ENCODE results near the gene PIKFYVE. TPM values are rescaled to one million over a fixed set of nuclear protein-coding genes. Genes with fewer than 3 reads are reported as not detected.

PIKFYVE gene
- total and polyA plus RNA-seq, 2 of the 8 experiments (the other 6 are each of a cell fraction or from before 2014, with no cell fraction given), result 8.8 to 33.5 TPM

GRCh38 chr2:208279236-208279635 is 13.2 kb downstream of the PIKFYVE start:
- peaks cover 11 to 78% (median 49%) of the 10 kb centered on the region in 4 experiments for H3K36me3 ChIP-seq (ENCODE audit: control insufficient read depth in 2 of 4, insufficient read depth in 4 of 4, low read length in 3 of 4)
- FAIRE-seq, result no peak
- CTCF ChIA-PET (ENCODE audit: partially characterized antibody), result interaction anchor here (0.5 to 0.9 kb wide), 2 partner anchors 104 to 554 kb away, joined by 3 read pairs; no protein-coding TSS in a partner anchor
- no peak for TF ChIP-seq HDAC6 (IDR thresholded peaks at IDR 0.05; ENCODE audit: low read depth, low read length)
- no peak for TF ChIP-seq TAF1 (IDR thresholded peaks at IDR 0.05; ENCODE audit: low read depth, low read length)
- TF ChIP-seq POU5F1 (IDR thresholded peaks at IDR 0.05; ENCODE audit: low read depth, low read length), result no peak
- no peak for TF ChIP-seq BACH1 (IDR thresholded peaks at IDR 0.05; ENCODE audit: low read length)
- TF ChIP-seq USF2 (IDR thresholded peaks at IDR 0.05; ENCODE audit: low read length), result no peak
- TF ChIP-seq HDAC2 (IDR thresholded peaks at IDR 0.05; ENCODE audit: borderline replicate concordance in 1 of 2, low read depth in 2 of 2, low read length in 2 of 2), result no peak
- TF ChIP-seq EP300 (IDR thresholded peaks at IDR 0.05; ENCODE audit: borderline replicate concordance in 1 of 2, low read depth in 2 of 2, low read length in 2 of 2), result no peak
- TF ChIP-seq TEAD4 (IDR thresholded peaks at IDR 0.05; ENCODE audit: low read depth, low read length), result no peak
- no peak for TF ChIP-seq ATF3 (IDR thresholded peaks at IDR 0.05; ENCODE audit: insufficient read depth, low read depth, low read length)
- TF ChIP-seq KDM4A (IDR thresholded peaks at IDR 0.05; ENCODE audit: low read depth, low read length, severe bottlenecking), result no peak
- TF ChIP-seq CHD1 (IDR thresholded peaks at IDR 0.05; ENCODE audit: low read depth, low read length), result no peak

More at GRCh38 chr2:208279236-208279635, 13.2 kb downstream of the PIKFYVE start:
- Histone ChIP-seq H3K23me2 (ENCODE audit: low read depth, low read length) (no peaks in the 10 kb centered on the region), H2BK12ac (ENCODE audit: low read depth, low read length) (no peak overlapping the region), H3K9ac (replicated peaks in 1 of 4; ENCODE audit: extremely low read depth in 1 of 4, low read depth in 3 of 4, low read length in 3 of 4) (no peak overlapping the region), H2AK5ac (ENCODE audit: low read depth, low read length) (no peak overlapping the region), H2BK20ac (ENCODE audit: low read length) (no peak overlapping the region), H4K8ac (ENCODE audit: extremely low read depth, insufficient read depth, low read length) (no peak overlapping the region), H2BK5ac (ENCODE audit: low read depth, low read length) (no peak overlapping the region), H3K4me2 (ENCODE audit: insufficient read depth in 1 of 2, low read depth in 2 of 2, low read length in 2 of 2) (no peak overlapping the region), H3K27me3 (replicated peaks in 1 of 4; ENCODE audit: control insufficient read depth in 3 of 4, extremely low read depth in 1 of 4, insufficient read depth in 3 of 4, low read length in 3 of 4) (no peaks in the 10 kb centered on the region), H3K9me3 (ENCODE audit: insufficient read depth in 2 of 2, low read depth in 1 of 2, low read length in 1 of 2) (no peaks in the 10 kb centered on the region), H3K18ac (ENCODE audit: extremely low read depth, low read length) (no peak overlapping the region), H2AFZ (ENCODE audit: low read length) (no peak overlapping the region), H3K4me3 (ENCODE audit: extremely low read depth in 1 of 4, insufficient read depth in 2 of 4, low read depth in 3 of 4, low read length in 4 of 4) (no peak overlapping the region), H4K20me1 (replicated peaks in 1 of 2; ENCODE audit: control insufficient read depth in 1 of 2, insufficient read depth in 2 of 2, low read length in 2 of 2) (peaks cover 0 to 8% of the 10 kb centered on the region in 2 experiments), H3K56ac (replicated peaks; ENCODE audit: insufficient read length, low read depth, low read length) (no peak overlapping the region), H4K5ac (ENCODE audit: insufficient read length, low read depth, low read length) (no peak overlapping the region), H3K14ac (ENCODE audit: insufficient read length) (no peak overlapping the region), H2BK120ac (replicated peaks; ENCODE audit: low read depth, low read length) (no peak overlapping the region), H3K23ac (ENCODE audit: insufficient read length) (no peak overlapping the region), H4K91ac (replicated peaks; ENCODE audit: insufficient read length, low read length) (no peak overlapping the region), H3K79me1 (ENCODE audit: low read depth, low read length) (peaks cover 3% of the 10 kb centered on the region; the same call in 1 of the 2 replicates), H3K79me2 (ENCODE audit: control insufficient read depth in 1 of 2, insufficient read depth in 2 of 2, low read length in 2 of 2) (no peaks in the 10 kb centered on the region), H3K4ac (replicated peaks; ENCODE audit: insufficient read length, low read depth, low read length) (no peak overlapping the region), H3K4me1 (replicated peaks in 1 of 4; ENCODE audit: control insufficient read depth in 3 of 4, insufficient read depth in 4 of 4, low read length in 3 of 4) (no peaks in the 10 kb centered on the region), H2BK15ac (ENCODE audit: low read length) (no peak overlapping the region), H3K27ac (ENCODE audit: low read depth, low read length) (no peak overlapping the region)
- WGBS, 2 experiments (ENCODE audit: extremely low coverage in 1 of 2, insufficient coverage in 1 of 2, insufficient read length in 1 of 2, insufficient replicate concordance in 2 of 2, low coverage in 1 of 2, low lambda C conversion rate in 2 of 2, missing lambda C conversion rate in 1 of 2), result 89% methylated on average over 2 of the region's 2 CpGs; no CpG with 5 or more reads in 1 of the 2 experiments
- no peak for DNase-seq (ENCODE audit: low read depth in 1 of 2, low spot score in 2 of 2)
- POLR2A ChIA-PET (ENCODE audit: partially characterized antibody), result interaction anchor here (1.3 kb wide), 1 partner anchor 12 kb away, joined by 5 read pairs; no protein-coding TSS in a partner anchor
